Endothelial cell of umbilical vein (primary cell): ENCODE data around the gene AMDHD2. TPM values are rescaled to one million over a fixed set of nuclear protein-coding genes. Genes with fewer than 3 reads are reported as not detected.
A peak's percentile ranks its signal among the peaks of the same experiment; 100 is the strongest.

ENCODE experiments used
- BruUV-seq: library from RNA; stranded (reverse); fragments of 400-500 nt; replicated peaks from 2 replicates; lab custom pipeline; 2021; lab: Mats Ljungman, UMichigan
- CTCF ChIA-PET: fragments of 300-600, 350-600 bp; sonication (Branson Sonifier 250); formaldehyde crosslinking; loops from one replicate; lab custom pipeline; 2021; ENCODE audit warnings: antibody characterized with exemption, inconsistent platforms; lab: Charles Lee
- POLR2A ChIA-PET: fragments of 300-600, 350-600 bp; sonication (Branson Sonifier 250); formaldehyde crosslinking; loops from one replicate; lab custom pipeline; 2021; ENCODE audit warnings: antibody characterized with exemption, inconsistent platforms; lab: Charles Lee
- DNase-seq: peaks from one replicate; pipeline ENCODE4 v3.0.0-alpha.2; 2011; ENCODE audit warnings: low read depth, low spot score
- FAIRE-seq: peaks from 2 replicates; lab custom pipeline; 2011; peaks lifted over from hg19 to GRCh38; lab: Jason Lieb, UNC
- H2AFZ ChIP-seq: 2 replicates; pipeline ENCODE4 v1.6.0; 2012; ENCODE audit warnings: low read depth, low read length, control low read depth, inconsistent platforms
- H3K27ac ChIP-seq: 2 replicates; pipeline ENCODE4 v1.5.1; 2011; ENCODE audit warnings: low read depth, mild to moderate bottlenecking, control low read depth, low read length, moderate library complexity; ENCODE audit not compliant: insufficient read depth
- H3K27me3 ChIP-seq, 2 experiments: 2 replicates each; pipeline versions ENCODE4 v1.6.0 to v1.6.1; 2011; ENCODE audit warnings: low read length in 2 of 2, mixed read lengths in 1 of 2; ENCODE audit not compliant: control insufficient read depth in 2 of 2, insufficient read depth in 2 of 2
- H3K36me3 ChIP-seq, 2 experiments: 2 replicates in 1 of 2; 3 replicates in 1 of 2; pipeline ENCODE4 v1.5.1; 2011; ENCODE audit warnings: low read length in 2 of 2, mild to moderate bottlenecking in 1 of 2, moderate library complexity in 1 of 2; ENCODE audit not compliant: control insufficient read depth in 2 of 2, insufficient read depth in 2 of 2; ENCODE audit errors: extremely low read depth in 1 of 2
- H3K4me1 ChIP-seq: 3 replicates; pipeline ENCODE4 v1.5.1; 2011; ENCODE audit warnings: mild to moderate bottlenecking, low read length; ENCODE audit not compliant: control insufficient read depth, insufficient read depth; ENCODE audit errors: extremely low read depth
- H3K4me2 ChIP-seq: 2 replicates; pipeline ENCODE4 v1.6.1; 2011; ENCODE audit warnings: low read length, control low read depth, mixed read lengths; ENCODE audit not compliant: insufficient read depth
- H3K4me3 ChIP-seq, 3 experiments: fragments of 200-600 bp in 1 of 3; sonication (generic), shearing (Covaris generic) in 1 of 3; replicated peaks in 1 of 3; 2 replicates each; pipeline ENCODE4 v1.5.1; 2011 to 2016; ENCODE audit warnings: control low read depth in 3 of 3, low read length in 3 of 3, mild to moderate bottlenecking in 2 of 3, inconsistent platforms in 1 of 3, low read depth in 1 of 3, moderate library complexity in 1 of 3; ENCODE audit not compliant: insufficient read depth in 1 of 3
- H3K79me2 ChIP-seq: 2 replicates; pipeline ENCODE4 v1.6.0; 2012; ENCODE audit warnings: low read length, inconsistent platforms; ENCODE audit not compliant: control insufficient read depth, insufficient read depth
- H3K9ac ChIP-seq: replicated peaks from 2 replicates; pipeline ENCODE3; 2011; ENCODE audit warnings: low read length, control low read depth; ENCODE audit not compliant: insufficient read depth; ENCODE audit errors: extremely low read depth
- H3K9me1 ChIP-seq: replicated peaks from 3 replicates; pipeline ENCODE4 v1.6.0; 2011; ENCODE audit warnings: mild to moderate bottlenecking, low read length; ENCODE audit not compliant: control insufficient read depth, insufficient read depth; ENCODE audit errors: extremely low read depth
- H3K9me3 ChIP-seq: replicated peaks from 2 replicates; pipeline ENCODE4 v1.5.1; 2012; ENCODE audit warnings: low read length, inconsistent platforms; ENCODE audit not compliant: control insufficient read depth, insufficient read depth
- H4K20me1 ChIP-seq: replicated peaks from 2 replicates; pipeline ENCODE3; 2011; ENCODE audit warnings: mild to moderate bottlenecking, low read length; ENCODE audit not compliant: control insufficient read depth, insufficient read depth; ENCODE audit errors: extremely low read depth
- FOS ChIP-seq: IDR thresholded peaks from 2 replicates; pipeline ENCODE4 v1.6.1; 2011; ENCODE audit warnings: mild to moderate bottlenecking, low read length, moderate library complexity, borderline replicate concordance; ENCODE audit not compliant: insufficient read depth
- GATA2 ChIP-seq: IDR thresholded peaks from 2 replicates; pipeline ENCODE4 v1.7.0; 2011; ENCODE audit warnings: low read depth, mild to moderate bottlenecking, moderate library complexity, mixed read lengths, low read length; ENCODE audit not compliant: insufficient read length, insufficient read depth
- MYC ChIP-seq: IDR thresholded peaks from one replicate; pipeline ENCODE4 v1.6.1; 2011; ENCODE audit warnings: mild to moderate bottlenecking, low read depth, low read length
- POLR2A ChIP-seq: IDR thresholded peaks from 2 replicates; pipeline ENCODE4 v1.6.1; 2012; ENCODE audit warnings: low read depth, mild to moderate bottlenecking, control low read depth, low read length
- dilution Hi-C: fragments of 300-500 bp; cut with MboI; formaldehyde crosslinking; loops from one replicate; pipeline ENCODE4 v1.15.0; 2019; ENCODE audit warnings: low sequenced_read_pairs; ENCODE audit not compliant: extremely low pct_ligation_motif_present
- intact Hi-C: fragments of 100-400 bp; cut with micrococcal nuclease; formaldehyde crosslinking; loops from one replicate; pipeline ENCODE4 v1.10.0; 2022
- polyA plus RNA-seq, 4 experiments: library from polyadenylated mRNA; depleted of rRNA in 3 of 4; stranded (reverse) in 3 of 4; unstranded in 1 of 4; fragments of >200 nt; gene quantifications; 2 replicates each; pipeline versions ENCODE4 v1.2.1 to v1.2.3, GENCODE V29; 2011 to 2012; ENCODE audit warnings: missing spikeins in 1 of 4
- total RNA-seq: library from RNA; stranded (reverse); gene quantifications from 2 replicates; pipeline ENCODE4 v1.2.3, GENCODE V29; 2021
- TF ChIP-seq, protein P1 (sequence below), 2 donors: IDR thresholded peaks; 1 replicate in 1 of 2; 2 replicates in 1 of 2; pipeline ENCODE4 v1.5.1; 2011; ENCODE audit warnings: low read length in 2 of 2, mild to moderate bottlenecking in 2 of 2, moderate library complexity in 2 of 2, control low read depth in 1 of 2, inconsistent platforms in 1 of 2, low read depth in 1 of 2; ENCODE audit not compliant: insufficient read depth in 1 of 2; ENCODE audit errors: extremely low read depth in 1 of 2

Gene AMDHD2
- total and polyA plus RNA-seq, 2 donors (not counting 3 experiments of a cell fraction or from before 2014, with no cell fraction given), result 39.4 to 59.5 TPM

DNA sequence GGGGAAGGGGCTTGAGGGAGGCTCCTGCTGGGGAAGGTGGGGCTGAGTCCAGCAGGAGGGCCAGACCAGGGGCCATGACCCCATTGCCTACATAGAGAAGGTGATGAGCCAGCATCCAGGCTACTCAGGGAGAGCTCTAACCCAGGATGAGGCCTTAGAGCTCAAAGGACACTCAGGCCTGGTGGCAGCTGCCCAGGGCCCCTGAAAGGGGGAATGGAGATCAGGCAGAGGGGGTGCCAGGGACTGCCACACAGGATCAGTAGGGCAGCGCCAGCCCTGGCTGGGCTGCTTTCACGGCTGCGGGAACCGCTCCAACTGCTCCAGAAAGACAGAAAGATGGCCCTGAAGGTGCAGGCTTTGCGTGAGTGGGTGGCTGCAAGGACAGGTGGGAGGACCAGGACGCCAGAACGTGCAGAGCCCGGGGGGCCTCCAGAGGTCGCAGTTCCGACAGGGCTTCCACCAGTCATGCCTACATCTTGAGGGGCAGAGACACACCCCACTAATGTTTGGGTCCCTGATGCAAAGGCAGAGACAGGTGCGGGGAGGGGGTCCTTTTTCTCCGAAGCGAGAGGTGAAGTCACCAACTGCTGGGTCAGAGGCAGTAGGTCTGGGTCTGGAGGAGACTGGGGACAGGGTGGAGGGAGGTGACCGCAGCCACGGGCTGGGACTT is 7.3 kb upstream of the AMDHD2 start:
- DNase-seq (no peak), FAIRE-seq (no peak)
- peak overlapping the region; percentile 51 for H3K4me2 ChIP-seq
- H2AFZ ChIP-seq, result peak overlapping the region; percentile 75
- no peaks in the 10 kb centered on the region for H3K36me3 ChIP-seq
- H3K9ac ChIP-seq, result no peak overlapping the region
- no peaks in the 10 kb centered on the region for H3K9me1 ChIP-seq
- dilution Hi-C loops (no loop called here), intact Hi-C loops (loop anchor here (1.0 kb wide), 1 partner anchor 27 kb away; no protein-coding TSS in a partner anchor)
- no peak overlapping the region for H3K27ac ChIP-seq
- H3K4me1 ChIP-seq, result peaks cover 23% of the 10 kb centered on the region
- no peaks in the 10 kb centered on the region for H3K9me3 ChIP-seq
- H3K79me2 ChIP-seq, result peaks cover 40% of the 10 kb centered on the region
- no TSS peak for BruUV-seq
- no peaks in the 10 kb centered on the region for H3K27me3 ChIP-seq
- ChIA-PET CTCF (no interaction called here), POLR2A (no interaction called here)
- H3K4me3 ChIP-seq, result peak overlapping the region in 1 of 3 experiments; percentile 91
- no peak for TF ChIP-seq GATA2
- TF ChIP-seq, protein P1, sequence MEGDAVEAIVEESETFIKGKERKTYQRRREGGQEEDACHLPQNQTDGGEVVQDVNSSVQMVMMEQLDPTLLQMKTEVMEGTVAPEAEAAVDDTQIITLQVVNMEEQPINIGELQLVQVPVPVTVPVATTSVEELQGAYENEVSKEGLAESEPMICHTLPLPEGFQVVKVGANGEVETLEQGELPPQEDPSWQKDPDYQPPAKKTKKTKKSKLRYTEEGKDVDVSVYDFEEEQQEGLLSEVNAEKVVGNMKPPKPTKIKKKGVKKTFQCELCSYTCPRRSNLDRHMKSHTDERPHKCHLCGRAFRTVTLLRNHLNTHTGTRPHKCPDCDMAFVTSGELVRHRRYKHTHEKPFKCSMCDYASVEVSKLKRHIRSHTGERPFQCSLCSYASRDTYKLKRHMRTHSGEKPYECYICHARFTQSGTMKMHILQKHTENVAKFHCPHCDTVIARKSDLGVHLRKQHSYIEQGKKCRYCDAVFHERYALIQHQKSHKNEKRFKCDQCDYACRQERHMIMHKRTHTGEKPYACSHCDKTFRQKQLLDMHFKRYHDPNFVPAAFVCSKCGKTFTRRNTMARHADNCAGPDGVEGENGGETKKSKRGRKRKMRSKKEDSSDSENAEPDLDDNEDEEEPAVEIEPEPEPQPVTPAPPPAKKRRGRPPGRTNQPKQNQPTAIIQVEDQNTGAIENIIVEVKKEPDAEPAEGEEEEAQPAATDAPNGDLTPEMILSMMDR (IDR thresholded peaks at IDR 0.05; ENCODE audit: extremely low read depth in 1 of 2, insufficient read depth in 1 of 2, low read depth in 1 of 2, low read length in 2 of 2), result no peak
- no peak for TF ChIP-seq FOS
- TF ChIP-seq POLR2A, result no peak
- no peak for TF ChIP-seq MYC
- H4K20me1 ChIP-seq, result peaks cover 2% of the 10 kb centered on the region
